OCI-LY3 (cell line): ENCODE results near the gene PCBP3.

Source experiments
- H2AFZ ChIP-seq: fragments of 200-600, 300-600 bp; shearing (Covaris generic); 2 replicates; pipeline ENCODE4 v1.6.0; 2014; ENCODE audit warnings: antibody characterized with exemption, low read depth, low read length
- H3K27ac ChIP-seq: fragments of 200-600, 300-600 bp; sonication (generic); 2 replicates; pipeline ENCODE4 v1.5.1; 2014; ENCODE audit warnings: mild to moderate bottlenecking, low read length, moderate library complexity, mixed read lengths
- H3K27me3 ChIP-seq: fragments of 200-600, 300-600 bp; sonication (generic); 2 replicates; pipeline ENCODE4 v1.6.1; 2014; ENCODE audit warnings: low read depth, low read length, mixed read lengths
- H3K36me3 ChIP-seq: fragments of 200-600, 300-600 bp; sonication (generic); replicated peaks from 2 replicates; pipeline ENCODE3; 2014; ENCODE audit warnings: low read depth, low read length, mixed read lengths
- H3K4me1 ChIP-seq: fragments of 300-600, 200-600 bp; sonication (generic); 2 replicates; pipeline ENCODE4 v1.6.1; 2014; ENCODE audit warnings: low read length, mixed read lengths
- H3K4me2 ChIP-seq: fragments of 200-600, 300-600 bp; sonication (generic); 2 replicates; pipeline ENCODE4 v1.6.1; 2014; ENCODE audit warnings: low read length, mixed read lengths
- H3K4me3 ChIP-seq: fragments of 300-600, 200-600 bp; sonication (generic); 2 replicates; pipeline ENCODE4 v1.5.1; 2014; ENCODE audit warnings: antibody characterized with exemption, mild to moderate bottlenecking, low read length, moderate library complexity
- H3K79me2 ChIP-seq: fragments of 300-600, 200-600 bp; shearing (Covaris generic); 2 replicates; pipeline ENCODE4 v1.6.1; 2014; ENCODE audit warnings: mild to moderate bottlenecking, low read length, mixed read lengths
- H3K9ac ChIP-seq: fragments of 300-600, 200-600 bp; shearing (Covaris generic); 2 replicates; pipeline ENCODE4 v1.6.0; 2014; ENCODE audit warnings: mild to moderate bottlenecking, low read length, moderate library complexity
- H3K9me3 ChIP-seq: fragments of 200-600, 300-600 bp; shearing (Covaris generic); 2 replicates; pipeline ENCODE4 v1.6.1; 2014; ENCODE audit warnings: low read length, mixed read lengths; ENCODE audit not compliant: insufficient read depth
- H4K20me1 ChIP-seq: fragments of 200-600, 300-600 bp; sonication (generic); 2 replicates; pipeline ENCODE4 v1.6.1; 2016; ENCODE audit warnings: low read length, mixed read lengths; ENCODE audit not compliant: insufficient read depth
- EZH2phosphoT487 ChIP-seq: fragments of 200-600 bp; shearing (Covaris generic); IDR thresholded peaks from 2 replicates; pipeline ENCODE4 v1.6.1; 2018; ENCODE audit warnings: antibody characterized with exemption, mixed run types, low read depth
- TF ChIP-seq, protein P1 (sequence below): fragments of 200-600, 300-600 bp; sonication (generic); IDR thresholded peaks from 2 replicates; pipeline ENCODE4 v1.5.1; 2014; ENCODE audit warnings: antibody characterized with exemption, low read length, low read depth

The PCBP3 gene

DNA sequence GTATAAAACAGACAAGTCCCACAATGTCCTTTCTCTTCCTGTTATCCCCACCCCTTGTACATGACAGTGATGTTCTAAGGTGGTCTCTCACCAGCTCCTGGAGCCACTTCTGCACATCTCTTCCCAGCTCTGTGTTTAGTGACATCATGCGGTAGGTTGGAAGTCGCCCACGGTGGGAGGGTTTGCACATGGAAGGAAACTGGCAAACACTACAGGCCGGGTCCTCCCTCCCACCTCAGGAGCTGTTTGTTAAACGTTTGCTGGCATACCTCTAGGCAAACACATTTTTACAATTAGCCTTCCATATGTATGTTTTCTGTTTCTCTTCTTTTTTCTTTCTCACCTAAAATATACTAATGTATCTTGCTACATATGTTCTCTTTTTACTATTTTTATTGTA lies 107.4 kb downstream of the PCBP3 start:
- no peak overlapping the region for H3K4me3 ChIP-seq
- TF ChIP-seq EZH2phosphoT487, result no peak
- TF ChIP-seq, protein P1, sequence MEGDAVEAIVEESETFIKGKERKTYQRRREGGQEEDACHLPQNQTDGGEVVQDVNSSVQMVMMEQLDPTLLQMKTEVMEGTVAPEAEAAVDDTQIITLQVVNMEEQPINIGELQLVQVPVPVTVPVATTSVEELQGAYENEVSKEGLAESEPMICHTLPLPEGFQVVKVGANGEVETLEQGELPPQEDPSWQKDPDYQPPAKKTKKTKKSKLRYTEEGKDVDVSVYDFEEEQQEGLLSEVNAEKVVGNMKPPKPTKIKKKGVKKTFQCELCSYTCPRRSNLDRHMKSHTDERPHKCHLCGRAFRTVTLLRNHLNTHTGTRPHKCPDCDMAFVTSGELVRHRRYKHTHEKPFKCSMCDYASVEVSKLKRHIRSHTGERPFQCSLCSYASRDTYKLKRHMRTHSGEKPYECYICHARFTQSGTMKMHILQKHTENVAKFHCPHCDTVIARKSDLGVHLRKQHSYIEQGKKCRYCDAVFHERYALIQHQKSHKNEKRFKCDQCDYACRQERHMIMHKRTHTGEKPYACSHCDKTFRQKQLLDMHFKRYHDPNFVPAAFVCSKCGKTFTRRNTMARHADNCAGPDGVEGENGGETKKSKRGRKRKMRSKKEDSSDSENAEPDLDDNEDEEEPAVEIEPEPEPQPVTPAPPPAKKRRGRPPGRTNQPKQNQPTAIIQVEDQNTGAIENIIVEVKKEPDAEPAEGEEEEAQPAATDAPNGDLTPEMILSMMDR, result no peak
- H3K79me2 ChIP-seq, result no peaks in the 10 kb centered on the region
- no peaks in the 10 kb centered on the region for H3K27me3 ChIP-seq
- no peak overlapping the region for H3K9ac ChIP-seq
- H4K20me1 ChIP-seq, result no peaks in the 10 kb centered on the region
- no peak overlapping the region for H3K4me2 ChIP-seq
- no peaks in the 10 kb centered on the region for H3K4me1 ChIP-seq
- no peak overlapping the region for H2AFZ ChIP-seq
- no peak overlapping the region for H3K27ac ChIP-seq
- H3K36me3 ChIP-seq, result no peaks in the 10 kb centered on the region
- H3K9me3 ChIP-seq, result no peaks in the 10 kb centered on the region

DNA sequence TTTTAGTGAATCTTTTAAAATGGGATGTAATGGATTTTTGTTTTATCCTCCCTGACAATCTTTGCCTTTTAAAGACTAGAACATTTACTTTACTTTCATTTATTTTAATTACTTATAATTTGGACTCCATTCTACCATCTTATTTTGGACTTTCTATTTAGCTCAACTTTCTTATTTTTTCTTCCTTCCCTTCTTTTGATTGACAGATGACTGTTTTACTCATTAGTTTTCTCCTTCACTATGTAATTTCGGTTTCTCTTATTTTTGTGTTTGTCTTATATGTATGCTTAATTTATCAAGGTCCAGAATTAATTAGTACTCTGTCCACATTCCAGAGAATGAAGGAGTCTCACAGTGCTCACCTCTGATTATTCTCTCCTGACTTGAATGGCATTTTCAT lies 109.9 kb downstream of the PCBP3 start:
- no peak overlapping the region for H3K4me2 ChIP-seq
- no peak overlapping the region for H3K9ac ChIP-seq
- no peaks in the 10 kb centered on the region for H3K4me1 ChIP-seq
- no peak overlapping the region for H2AFZ ChIP-seq
- H3K79me2 ChIP-seq, result no peaks in the 10 kb centered on the region
- no peaks in the 10 kb centered on the region for H3K27me3 ChIP-seq
- H3K9me3 ChIP-seq, result no peaks in the 10 kb centered on the region
- H3K36me3 ChIP-seq, result no peaks in the 10 kb centered on the region
- no peak for TF ChIP-seq EZH2phosphoT487
- TF ChIP-seq, protein P1, result no peak
- H4K20me1 ChIP-seq, result no peaks in the 10 kb centered on the region
- no peak overlapping the region for H3K27ac ChIP-seq
- H3K4me3 ChIP-seq, result no peak overlapping the region

DNA sequence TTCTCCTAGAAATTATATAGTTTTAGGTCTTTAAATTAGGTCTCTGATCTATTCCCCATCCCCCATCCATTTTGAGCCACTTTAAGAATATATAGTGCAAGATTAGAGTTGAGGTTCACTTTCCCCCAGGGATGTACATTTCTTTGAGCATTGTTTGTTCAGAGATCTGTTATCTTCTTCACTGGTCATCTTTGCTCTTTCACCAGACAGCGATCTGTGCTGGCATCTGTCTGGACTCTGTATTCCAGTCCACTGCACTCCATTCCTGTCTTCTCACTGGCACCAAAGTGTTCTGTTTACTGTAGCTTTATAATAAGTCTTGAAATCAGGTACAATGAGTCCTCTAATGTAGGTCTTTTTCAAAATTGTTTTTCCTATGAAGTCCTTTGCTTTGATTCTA lies 112.5 kb downstream of the PCBP3 start:
- TF ChIP-seq EZH2phosphoT487, result no peak
- TF ChIP-seq, protein P1, result no peak
- Histone ChIP-seq H3K27ac (no peak overlapping the region), H4K20me1 (no peaks in the 10 kb centered on the region), H3K4me3 (no peak overlapping the region), H3K36me3 (no peaks in the 10 kb centered on the region), H3K79me2 (no peaks in the 10 kb centered on the region), H3K27me3 (no peaks in the 10 kb centered on the region), H3K4me2 (no peak overlapping the region), H3K4me1 (no peaks in the 10 kb centered on the region), H3K9ac (no peak overlapping the region), H3K9me3 (no peaks in the 10 kb centered on the region), H2AFZ (no peak overlapping the region)

DNA sequence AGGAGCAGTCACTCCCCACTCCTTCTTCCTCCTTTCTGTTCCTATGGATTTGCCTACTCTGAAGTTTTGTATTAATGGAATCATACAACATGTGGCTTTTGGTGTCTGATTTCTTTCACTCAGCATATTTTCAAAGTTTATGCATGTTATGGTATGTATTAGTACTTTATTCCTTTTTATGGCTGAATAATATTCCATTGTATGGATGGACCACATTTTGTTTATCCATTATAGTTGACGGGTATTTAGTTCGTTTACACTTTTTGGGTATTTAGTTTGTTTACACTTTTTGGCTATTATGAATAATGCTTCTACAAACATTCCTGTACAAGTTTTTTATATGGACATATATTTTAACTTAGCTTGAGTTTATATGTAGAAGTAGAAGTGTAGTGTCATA lies 113.1 kb downstream of the PCBP3 start:
- Histone ChIP-seq H3K79me2 (no peaks in the 10 kb centered on the region), H3K4me3 (no peak overlapping the region), H2AFZ (no peak overlapping the region), H3K4me2 (no peak overlapping the region), H3K9ac (no peak overlapping the region), H3K4me1 (no peaks in the 10 kb centered on the region), H3K27me3 (no peaks in the 10 kb centered on the region), H3K9me3 (no peaks in the 10 kb centered on the region), H3K27ac (no peak overlapping the region), H3K36me3 (no peaks in the 10 kb centered on the region), H4K20me1 (no peaks in the 10 kb centered on the region)
- TF ChIP-seq, protein P1, result no peak
- no peak for TF ChIP-seq EZH2phosphoT487
